HG03558 (cell line): Measurements from ENCODE around the gene S100A9.

Experiments
- ATAC-seq: cut with Tn5 transposase; IDR thresholded peaks from one replicate; pipeline ENCODE4 v1.9.1; 2021; ENCODE audit warnings: moderate number of reproducible peaks; ENCODE audit not compliant: unreplicated experiment; ENCODE audit errors: extremely low read depth

The S100A9 gene

DNA sequence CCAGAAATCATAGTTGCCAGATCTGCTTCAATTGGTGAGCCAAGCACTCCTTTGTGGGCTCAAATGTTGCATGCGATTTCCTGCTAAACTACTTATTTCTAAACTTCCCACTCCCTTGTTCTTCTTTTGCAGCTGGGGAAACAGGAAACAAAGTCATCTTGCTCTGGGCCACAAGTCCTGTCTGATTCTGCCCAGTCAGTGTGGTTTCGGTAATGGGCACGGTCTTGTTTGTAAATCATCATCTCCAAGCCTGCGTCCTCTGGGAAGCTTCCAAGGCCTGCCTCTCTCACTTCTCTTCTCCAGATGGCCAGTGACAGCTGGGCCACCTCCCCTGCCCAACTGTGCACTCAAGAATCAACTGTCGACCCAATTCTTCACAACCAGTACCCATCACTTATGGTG lies 28.8 kb downstream of the S100A9 start:
- no peak for ATAC-seq

DNA sequence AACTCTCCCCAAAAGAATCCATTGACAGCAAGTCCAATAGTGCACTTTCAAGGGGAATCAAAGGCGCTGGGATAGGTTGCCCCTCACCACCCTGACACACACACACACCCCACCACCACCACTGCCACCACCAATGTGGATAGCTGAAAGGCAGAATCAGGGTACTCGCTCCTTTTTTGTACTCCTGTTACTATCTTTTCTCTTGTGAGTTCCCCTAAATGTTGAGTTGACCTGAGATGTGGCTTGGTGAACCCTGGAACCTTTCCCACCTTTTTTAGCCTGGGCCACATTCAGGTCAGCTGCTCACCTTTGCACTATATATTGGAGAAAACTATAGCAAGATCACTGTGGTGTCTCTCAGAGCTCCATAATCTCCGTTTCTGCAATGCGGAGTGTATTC lies 29.3 kb downstream of the S100A9 start:
- ATAC-seq, result no peak

DNA sequence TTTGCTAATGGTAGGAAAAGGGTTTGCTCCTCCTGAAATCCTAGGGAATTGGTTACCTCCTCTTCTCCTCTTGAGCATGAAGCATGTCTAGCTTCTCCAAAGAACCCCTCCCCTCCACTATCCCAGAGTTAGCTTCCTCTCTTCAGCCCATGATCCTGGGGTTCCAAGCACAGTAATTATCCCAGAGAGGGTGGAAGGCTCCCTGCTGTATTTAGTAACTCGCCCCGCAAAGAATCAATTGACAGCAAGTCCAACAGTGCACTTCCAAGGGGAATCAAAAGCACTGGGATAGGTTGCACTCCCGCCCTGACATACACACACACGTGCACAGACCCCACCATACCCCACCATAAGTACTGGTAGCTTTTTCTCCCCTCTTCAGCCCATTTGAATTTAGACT lies 30.1 kb downstream of the S100A9 start:
- no peak for ATAC-seq

DNA sequence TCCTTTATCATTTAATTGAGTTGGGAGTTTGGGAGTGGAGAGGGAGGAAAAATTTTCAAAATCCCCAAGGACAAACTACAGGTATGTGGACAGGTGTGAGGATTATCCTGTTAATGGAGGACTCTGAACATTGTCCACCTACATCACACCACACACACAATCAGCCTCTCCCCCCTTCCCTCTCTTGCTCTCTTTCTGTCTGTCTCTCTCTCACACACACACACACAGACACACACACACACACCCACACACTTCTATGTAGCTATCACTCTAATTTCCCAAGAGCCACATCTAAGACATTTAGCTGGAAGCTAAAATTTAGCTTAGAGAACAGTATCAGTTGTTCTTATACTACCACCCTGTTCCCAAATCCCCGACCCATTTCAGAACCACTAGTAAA lies 31.7 kb downstream of the S100A9 start:
- ATAC-seq, result no peak

DNA sequence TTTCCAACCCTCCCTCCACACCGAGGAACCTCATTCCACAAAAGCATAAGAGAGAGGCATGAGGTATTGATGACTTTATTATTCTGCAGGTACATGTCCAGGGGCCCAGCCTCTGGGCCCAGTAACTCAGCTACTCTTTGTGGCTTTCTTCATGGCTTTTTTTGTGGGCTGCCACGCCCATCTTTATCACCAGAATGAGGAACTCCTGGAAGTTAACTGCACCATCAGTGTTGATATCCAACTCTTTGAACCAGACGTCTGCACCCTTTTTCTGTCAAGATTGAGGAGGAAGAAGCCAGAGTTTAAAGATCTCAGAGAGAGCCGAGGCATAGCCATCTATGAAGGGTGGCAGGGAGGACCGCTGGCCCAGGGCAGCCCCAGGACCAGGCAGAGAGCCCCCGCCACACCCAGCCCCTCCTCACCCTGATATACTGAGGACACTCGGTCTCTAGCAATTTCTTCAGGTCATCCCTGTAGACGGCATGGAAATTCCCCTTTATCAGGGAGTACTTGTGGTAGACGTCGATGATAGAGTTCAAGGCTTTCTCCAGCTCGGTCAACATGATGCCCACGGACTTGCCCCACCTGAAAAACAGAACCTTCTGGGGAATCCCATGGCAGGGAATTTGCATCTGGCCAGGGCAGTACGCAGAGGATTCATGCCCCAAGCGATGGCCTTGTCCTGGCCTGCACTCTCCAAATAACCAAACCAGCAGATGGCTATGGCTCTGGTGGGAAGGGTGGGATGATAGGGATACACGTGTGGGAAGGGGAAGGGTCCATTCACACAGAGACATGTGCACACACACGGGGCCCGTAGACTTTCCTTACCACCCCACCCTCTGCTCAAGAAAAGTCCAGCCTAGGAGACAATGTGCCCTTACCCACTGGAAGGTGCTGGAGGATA lies 32.6 kb downstream of the S100A9 start:
- ATAC-seq, result no peak

DNA sequence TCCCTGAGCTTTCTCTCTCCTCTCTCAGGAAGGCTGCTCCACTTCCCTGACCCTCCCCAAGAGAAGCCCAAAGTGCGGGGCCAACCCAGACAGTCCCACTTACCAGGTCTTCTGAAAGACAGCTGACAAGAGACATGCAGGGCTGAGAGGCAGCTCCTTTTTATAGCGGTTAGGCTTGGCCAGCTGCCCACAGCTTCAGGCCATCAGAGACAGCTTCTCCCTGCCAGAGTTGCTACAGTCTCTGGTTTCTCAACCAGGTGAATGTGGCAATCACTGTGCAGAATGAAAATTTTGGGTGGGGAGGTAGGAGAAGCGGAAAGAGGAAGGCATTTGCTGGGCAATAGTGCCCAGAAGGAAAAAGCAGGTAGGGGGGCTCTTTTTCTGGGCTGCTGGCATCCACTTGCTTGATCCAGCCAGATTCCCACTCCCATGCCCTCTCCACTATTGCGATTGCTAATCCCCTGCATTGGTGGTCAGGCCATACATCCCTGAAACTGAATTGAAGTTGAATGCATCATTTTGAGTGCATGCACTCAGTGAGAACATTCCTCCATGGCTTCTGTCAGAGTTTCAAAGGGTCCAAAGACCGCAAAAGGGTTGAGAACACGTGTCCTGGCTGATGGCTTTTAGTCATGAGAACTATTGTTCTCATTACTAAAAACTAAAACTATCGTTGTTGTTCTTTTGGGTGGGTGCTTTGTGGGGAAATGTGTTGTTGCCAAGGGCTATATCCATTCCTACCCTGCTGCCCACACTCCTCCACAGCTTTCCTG lies 33.5 kb downstream of the S100A9 start, which contains the start of gene S100A8:
S100A8 (minus strand) TSS at position 136 of the 773 bp plus-strand sequence. CDS start 538 bp downstream, outside the sequence.
- ATAC-seq, result no peak

DNA sequence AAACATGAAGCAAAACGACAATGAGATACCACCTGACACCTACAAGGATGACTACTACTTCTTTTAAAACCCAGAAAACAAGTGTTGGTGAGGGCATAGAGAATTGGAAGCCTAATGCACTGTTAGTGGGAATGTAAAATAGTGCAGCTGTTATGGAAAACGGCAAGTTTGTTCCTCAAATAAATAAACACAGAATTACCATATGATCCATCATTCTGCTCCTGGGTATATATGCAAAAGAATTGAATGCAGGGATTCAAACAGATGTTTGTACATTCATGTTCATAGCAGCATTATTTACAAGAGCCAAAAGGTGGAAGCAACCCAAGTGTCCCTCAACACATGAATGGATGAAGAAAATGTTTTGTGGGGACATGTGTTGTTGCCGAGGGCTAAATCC lies 34.6 kb downstream of the S100A9 start:
- ATAC-seq, result no peak

DNA sequence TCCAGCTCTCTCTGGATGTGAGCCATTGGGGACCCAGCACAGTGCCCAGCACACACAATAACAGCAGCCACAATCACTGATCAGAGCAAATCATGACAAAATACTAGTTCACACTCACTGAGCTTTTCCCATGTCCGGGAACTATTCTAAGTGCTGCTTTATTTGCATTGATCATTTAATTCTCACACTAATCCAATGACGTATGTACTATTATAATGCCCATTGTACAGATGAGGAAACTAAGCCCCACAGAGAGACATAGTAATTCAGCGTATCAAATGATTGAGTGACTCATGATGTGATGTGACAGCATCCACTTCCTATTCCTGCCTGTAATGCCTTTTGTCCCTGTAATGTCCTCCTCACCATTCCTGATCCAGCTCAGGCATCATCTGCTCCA lies 35.2 kb downstream of the S100A9 start:
- no peak for ATAC-seq

DNA sequence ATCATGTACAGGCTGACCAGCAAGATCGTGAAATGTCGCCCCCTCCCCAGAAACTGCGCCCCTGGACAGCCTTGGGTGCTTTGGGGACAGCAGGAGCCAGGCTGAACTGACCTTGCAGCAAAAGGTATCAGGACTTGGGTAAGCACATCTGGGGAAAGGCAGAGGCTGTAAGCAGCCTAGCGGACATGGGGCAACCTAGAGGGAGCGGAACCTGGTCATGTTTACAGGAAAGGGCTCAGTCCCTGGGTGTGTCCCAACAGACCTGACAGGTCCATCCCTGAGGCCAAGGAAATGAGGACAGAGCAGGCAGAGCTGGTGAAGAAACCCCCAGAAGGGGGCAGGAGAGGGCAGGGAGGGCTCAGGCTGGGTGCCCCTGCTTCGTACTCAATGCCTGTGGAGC lies 36.3 kb downstream of the S100A9 start:
- ATAC-seq, result no peak

DNA sequence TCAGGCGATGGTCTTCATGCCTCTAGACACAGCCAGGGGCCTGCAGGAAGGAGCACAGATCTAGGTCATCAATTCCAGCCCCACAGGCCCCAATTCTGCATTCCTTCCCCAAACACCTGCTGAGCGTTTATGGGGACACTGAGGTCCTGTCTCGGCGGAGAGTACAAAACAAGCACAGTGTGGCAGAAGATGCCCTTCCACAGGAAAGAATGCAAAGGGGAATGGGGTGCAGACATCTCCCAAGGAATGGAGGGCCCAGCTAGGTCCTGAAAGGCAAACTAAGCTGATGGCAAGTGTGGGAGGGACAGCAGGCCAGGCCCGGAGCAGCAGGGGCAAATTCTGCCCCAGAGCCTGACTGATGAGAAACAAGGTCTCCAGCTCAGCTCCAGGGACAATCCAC lies 36.7 kb downstream of the S100A9 start:
- ATAC-seq, result no peak

DNA sequence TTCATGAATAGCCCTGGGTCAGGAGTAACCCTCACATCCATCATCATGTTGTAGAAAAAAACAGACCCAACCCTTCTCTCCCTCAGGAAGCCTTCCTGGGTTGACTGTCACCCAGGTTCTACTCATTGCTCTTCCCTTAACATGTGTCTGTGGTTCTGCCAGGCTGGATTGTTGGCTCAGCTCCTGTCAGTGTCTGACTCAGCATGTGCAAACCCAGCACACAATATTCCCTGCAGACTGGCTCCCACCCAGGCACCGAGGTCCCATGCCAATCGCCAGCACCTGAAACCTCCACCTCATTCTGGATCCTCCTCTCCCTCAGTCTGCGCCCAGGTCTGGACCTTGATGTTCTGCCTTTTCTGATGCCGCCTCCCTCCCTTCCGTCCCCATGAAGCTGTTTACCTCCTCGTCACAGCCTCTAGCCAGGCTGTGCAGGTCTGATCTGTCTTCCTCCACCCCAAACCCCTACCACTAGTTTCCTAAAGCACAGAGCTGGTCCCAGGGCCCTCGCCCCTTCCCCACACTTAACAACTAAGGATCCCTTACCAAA lies 37.6 kb downstream of the S100A9 start:
- no peak for ATAC-seq

DNA sequence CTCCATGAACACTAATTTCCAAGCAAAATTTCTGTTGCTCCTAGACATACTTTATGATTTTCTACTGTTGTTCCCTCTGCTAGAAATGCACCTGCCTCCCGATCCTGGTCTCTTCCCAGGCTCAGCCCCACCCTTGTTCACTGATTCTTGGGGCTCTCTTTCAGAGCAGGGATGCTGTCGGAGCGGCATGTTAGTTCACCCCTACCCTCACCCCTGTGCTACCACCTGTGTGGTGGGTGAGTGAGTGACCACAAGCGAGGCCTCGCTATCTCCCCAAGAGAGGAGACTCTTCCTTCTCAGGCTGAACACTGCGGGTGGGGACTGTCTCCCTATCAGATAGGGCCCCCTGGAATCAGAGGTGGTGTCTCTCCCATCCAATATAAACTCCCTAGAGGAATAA lies 38.1 kb downstream of the S100A9 start:
- ATAC-seq, result no peak

DNA sequence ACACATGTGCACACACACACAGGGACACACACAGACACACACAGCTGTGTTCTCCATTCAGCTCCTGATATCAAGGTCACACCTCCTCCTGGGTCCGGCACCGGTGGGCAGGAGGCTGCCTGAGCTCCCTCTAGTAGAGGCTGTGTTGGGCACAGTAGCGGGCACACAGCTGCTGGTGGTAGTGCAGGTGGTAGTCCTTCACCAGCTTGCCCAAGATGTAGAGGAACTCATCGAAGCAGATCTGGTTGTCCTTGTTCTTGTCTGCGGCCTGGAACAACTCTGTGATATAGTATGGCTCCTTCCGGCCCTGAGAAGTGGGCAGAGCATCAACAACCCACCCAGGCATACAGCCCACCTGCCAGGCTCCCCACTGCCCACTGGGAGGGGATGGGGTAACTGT lies 38.8 kb downstream of the S100A9 start:
- ATAC-seq, result no peak

DNA sequence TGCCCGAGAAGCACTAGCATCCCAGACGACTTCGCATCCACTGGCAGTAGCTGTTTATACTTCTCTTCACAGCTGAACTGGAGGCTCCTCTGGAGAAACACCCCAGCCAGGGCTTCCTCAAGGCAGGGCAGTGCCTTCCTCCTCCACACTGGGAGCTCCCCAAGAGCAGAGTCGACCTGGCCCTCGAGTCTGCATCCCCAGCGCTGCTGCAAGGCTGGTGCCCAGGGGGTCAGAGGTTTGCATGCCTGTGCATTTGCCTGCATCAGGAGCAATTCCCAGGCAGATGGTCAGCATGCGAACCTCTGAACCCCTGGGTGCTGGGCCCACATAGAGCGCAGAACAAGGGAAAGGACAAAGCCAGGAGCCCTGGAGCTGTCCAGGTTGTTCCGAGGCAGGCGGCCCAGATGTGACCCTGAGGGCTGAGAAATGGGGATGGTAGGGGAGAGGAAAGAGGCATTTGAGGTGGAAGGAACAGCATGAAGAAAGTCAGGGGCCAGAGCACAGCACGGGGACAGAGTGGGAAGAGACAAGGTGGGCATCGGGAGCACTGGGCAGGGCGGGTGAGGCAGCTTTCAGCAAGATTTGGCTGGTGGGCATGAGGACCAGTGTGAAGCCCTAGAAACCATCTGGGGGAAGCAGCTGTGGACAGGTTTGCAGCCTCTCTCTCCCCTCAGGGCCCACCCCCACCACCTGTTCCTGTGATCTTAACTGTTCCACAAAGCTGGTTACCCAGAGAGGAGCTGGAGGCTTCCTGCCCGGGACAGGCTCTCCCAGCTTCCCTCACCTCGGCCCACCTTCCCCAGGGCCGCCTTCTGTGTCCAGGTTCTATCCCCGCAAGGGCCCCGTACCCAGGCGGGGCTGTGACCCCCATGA lies 39.6 kb downstream of the S100A9 start:
- ATAC-seq, result no peak

DNA sequence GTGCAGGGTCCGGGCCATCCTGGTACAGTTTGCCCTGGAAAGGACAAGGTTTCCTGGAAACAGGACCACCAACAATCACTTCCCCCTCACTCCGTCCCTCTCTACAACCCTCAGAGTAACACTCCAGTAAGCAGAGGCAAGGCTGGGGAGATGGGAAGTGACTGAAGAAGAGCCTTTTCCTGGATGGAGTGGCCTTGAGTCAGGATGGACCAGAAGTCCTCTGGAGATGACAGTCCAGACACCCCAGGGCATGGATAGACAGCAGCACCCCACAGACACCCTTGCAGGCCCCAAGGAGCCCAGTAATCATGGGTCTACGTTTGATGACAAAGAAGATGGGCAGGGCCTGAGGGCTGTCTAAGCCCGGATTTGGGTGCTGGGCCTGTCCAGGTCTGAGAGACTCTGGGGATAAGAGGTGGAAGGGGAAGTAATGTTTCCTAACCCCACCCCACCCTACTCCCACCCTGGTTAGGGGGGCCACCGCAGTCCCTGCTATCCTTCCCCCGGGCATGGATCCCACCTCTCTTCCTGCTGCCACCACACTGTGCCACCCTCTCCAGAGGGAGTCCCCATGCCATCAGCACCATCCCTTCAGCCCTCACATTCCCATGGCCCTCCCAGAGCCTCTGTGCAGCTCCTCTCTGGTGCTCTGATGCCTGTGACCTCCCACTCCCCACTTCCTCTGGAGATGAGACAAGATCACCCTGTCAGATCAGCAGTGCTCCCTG lies 40.4 kb downstream of the S100A9 start:
- no peak for ATAC-seq

DNA sequence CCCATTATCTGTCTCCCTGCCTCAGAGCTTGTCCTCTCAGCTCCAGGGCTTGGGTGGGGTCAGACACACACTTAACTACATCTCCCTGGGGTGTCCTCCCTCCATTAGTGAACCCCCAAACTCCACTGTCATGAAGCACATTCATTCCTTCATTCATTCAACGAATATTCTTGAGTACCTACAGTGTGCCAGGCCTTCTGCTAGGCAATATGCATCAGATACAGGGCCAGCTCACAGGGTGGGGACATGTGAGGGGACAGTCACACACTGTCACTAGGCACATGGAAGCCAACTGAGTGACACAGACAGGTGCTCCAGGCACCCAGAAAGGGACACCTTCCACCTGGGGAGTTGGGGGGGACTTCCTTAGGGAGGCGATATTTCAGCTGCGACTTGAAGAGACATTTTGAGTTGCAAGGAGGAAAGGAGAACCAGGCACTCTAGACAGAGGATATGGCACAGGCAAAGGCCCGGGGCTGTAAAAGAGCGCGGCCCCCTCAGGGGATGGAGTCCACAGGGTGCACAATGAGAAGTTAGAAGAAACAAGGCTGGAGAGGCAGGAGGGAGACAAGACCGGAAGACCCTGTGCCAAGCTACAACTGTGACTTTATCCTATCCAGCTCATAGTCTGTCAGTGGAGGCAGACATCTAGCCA lies 41.9 kb downstream of the S100A9 start:
- no peak for ATAC-seq

DNA sequence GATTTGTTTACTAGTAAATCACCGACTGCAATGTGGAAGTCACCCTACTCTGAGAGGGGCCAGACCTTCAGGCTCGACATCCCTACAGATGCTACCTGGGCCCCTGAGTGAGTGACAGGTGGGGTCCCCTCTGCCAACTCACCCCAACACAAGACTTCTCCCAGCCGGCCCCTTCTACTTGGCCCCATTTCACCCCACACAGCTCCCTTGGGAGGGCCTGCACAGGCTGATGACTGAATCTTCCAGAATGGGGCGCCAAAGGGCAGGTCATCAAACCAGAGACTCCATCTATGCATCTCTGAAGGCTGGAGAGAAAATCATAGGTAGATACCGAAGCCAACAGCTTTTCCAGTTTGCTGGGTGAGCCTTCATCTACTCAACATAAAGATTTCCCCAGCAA lies 42.6 kb downstream of the S100A9 start:
- no peak for ATAC-seq

DNA sequence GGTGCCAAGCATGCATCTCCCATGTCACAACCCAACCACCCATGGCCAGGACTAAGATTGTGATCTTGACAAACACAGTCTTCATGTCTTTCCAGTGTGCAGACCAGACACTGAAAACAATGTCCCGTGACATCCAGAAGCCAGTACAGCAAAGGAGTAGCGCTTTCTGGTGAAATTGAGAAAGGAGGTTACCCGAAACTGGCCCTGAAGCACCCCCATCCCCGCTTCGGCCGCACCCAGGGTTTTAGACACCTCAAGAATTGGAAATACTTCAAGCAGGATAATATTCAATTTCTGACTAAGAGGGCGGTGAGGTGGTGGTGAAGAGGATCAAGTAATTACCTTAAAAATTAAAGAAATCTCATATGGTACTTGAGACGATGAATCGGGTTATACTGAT lies 43.8 kb downstream of the S100A9 start:
- no peak for ATAC-seq

DNA sequence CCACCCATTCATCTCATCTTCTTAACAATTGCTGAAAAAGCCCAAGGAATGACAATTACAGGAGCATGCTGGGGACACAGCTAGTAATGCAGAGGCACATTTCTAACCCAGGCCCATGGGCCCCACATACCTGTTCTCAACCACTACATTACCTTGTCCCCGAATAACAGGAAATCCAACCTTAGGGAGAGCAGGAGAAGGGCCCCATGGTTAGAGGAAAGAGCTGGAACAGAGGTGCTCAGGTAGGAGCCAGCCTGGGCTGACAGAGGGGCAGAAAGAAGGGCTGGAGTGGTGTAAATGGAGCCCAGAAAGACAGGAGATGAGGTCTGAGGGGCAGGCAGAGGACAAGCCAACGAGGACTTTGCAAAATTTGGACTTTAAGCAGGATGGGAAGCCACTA lies 44.6 kb downstream of the S100A9 start:
- ATAC-seq, result no peak
